Measurements from ENCODE around the gene MIF4GD.

MIF4GD gene

DNA sequence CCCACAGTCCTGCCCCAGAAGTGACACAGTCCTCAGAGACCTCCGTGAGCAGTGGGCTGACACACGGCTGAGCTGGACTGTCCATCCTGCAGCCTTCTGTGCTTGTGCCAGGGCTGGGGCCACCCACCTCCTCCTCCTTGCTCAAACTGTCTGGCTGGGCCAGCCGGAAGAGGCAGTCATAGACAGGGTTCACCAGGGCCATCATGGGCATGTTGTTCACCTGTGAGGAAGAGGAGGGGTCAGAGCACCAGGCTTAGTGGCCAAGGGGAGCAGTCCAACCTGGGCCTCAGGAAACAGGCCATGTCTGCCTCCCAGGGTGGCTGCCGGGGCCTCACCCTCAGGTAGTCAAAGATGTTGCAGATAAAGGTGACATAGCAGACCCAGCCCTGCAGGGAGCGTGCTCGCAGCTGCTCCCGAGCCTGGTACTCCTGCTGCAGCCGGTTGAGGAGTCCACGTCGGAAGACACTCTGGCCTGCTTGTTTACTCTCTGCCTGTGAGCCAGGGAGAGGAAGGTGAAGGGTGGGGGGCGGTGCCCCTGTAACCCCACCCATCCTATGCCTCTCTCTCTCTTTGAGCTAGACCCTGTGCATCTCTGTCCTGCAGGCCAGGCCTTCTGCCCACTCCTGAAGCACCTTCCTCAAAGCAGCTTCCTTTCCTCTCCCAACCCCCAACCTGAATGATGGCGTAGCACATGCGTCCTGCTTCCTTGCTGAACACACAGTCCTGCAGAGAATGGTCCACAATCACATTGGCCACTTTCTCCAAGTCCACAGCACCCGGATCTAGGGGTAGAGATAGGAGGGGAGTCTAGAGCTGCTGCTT lies 3.4 kb downstream of the MIF4GD start:
- TF ChIP-seq, protein P1, sequence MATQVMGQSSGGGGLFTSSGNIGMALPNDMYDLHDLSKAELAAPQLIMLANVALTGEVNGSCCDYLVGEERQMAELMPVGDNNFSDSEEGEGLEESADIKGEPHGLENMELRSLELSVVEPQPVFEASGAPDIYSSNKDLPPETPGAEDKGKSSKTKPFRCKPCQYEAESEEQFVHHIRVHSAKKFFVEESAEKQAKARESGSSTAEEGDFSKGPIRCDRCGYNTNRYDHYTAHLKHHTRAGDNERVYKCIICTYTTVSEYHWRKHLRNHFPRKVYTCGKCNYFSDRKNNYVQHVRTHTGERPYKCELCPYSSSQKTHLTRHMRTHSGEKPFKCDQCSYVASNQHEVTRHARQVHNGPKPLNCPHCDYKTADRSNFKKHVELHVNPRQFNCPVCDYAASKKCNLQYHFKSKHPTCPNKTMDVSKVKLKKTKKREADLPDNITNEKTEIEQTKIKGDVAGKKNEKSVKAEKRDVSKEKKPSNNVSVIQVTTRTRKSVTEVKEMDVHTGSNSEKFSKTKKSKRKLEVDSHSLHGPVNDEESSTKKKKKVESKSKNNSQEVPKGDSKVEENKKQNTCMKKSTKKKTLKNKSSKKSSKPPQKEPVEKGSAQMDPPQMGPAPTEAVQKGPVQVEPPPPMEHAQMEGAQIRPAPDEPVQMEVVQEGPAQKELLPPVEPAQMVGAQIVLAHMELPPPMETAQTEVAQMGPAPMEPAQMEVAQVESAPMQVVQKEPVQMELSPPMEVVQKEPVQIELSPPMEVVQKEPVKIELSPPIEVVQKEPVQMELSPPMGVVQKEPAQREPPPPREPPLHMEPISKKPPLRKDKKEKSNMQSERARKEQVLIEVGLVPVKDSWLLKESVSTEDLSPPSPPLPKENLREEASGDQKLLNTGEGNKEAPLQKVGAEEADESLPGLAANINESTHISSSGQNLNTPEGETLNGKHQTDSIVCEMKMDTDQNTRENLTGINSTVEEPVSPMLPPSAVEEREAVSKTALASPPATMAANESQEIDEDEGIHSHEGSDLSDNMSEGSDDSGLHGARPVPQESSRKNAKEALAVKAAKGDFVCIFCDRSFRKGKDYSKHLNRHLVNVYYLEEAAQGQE (IDR thresholded peaks at IDR 0.05; ENCODE audit: insufficient read depth in 1 of 2, low read depth in 2 of 2, low read length in 2 of 2): no peak
- TF ChIP-seq POLR2AphosphoS5 (IDR thresholded peaks at IDR 0.05; ENCODE audit: low read depth, low read length): no peak; the same call in 1 of the 2 replicates
- TF ChIP-seq SIN3A (IDR thresholded peaks at IDR 0.05; ENCODE audit: borderline replicate concordance, insufficient read depth, low read length): no peak
- TF ChIP-seq FOXP2 (optimal IDR thresholded peaks at IDR 0.05; ENCODE audit: borderline replicate concordance, extremely low read depth, extremely low read length, insufficient read depth): peak; percentile 20
- no peak for TF ChIP-seq TAF1 (IDR thresholded peaks at IDR 0.05; ENCODE audit: borderline replicate concordance, insufficient read depth, low read length)

DNA sequence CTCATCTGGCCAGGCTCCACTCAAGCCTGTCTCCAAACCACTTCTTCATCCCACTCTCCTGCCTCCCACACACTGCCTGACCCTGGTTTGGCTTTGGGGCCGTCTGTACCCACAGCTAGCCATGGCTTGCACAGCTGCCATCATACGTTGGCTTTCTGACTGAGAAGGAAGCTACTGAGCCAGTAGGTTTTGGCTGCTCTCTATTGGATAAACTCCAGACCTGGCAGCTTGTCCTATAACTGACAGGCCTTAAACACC lies 3.9 kb downstream of the MIF4GD start:
- TF ChIP-seq TAF1 (IDR thresholded peaks at IDR 0.05; ENCODE audit: borderline replicate concordance, insufficient read depth, low read length) (no peak), POLR2AphosphoS5 (IDR thresholded peaks at IDR 0.05; ENCODE audit: low read depth, low read length) (no peak), FOXP2 (optimal IDR thresholded peaks at IDR 0.05; ENCODE audit: borderline replicate concordance, extremely low read depth, extremely low read length, insufficient read depth) (no peak)
- TF ChIP-seq, protein P1 (IDR thresholded peaks at IDR 0.05; ENCODE audit: insufficient read depth in 1 of 2, low read depth in 2 of 2, low read length in 2 of 2): no peak

DNA sequence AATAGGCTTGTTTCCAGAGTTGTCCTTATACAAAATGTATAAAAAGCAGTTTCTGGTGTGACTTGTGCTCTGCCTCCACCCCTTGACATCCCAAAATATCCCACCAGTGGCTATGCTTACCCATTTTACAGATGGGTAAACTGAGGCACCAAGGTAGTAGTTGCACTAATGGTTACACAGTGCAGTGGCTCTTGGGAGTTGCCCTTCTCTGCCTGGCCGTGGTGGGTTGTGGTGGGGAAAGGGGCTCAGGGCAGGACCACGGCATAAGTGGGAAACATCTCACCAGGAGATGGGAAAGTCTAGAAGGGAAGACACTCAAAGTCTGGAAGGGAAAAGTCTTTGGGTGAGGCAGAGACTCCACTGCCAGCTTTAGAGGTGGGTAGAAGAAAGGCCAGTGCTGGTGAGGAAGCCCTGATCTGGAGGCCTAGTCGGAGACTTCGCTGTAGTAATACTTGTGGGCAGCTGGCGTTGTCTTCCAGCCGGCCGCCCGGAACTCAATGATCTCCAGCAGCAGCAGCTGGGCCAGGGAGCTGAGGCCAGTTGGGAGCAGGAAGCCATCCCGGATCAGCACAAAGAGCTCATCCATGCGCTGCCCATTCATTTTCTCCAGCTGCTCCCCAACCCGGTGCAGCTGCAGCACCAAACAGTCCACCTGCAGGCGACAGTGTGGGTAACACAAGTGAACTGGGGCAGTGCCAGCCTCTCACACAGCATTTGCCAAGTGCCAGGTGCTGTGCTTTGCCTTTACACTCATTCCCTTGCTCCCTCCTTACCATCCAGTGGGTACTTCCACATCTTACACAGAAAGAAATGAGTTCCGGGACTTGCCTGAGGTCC lies 4.5 kb downstream of the MIF4GD start:
- no peak for TF ChIP-seq FOXP2 (optimal IDR thresholded peaks at IDR 0.05; ENCODE audit: borderline replicate concordance, extremely low read depth, extremely low read length, insufficient read depth)
- TF ChIP-seq POLR2AphosphoS5 (IDR thresholded peaks at IDR 0.05; ENCODE audit: low read depth, low read length): no peak; the same call in 1 of the 2 replicates
- TF ChIP-seq SIN3A (IDR thresholded peaks at IDR 0.05; ENCODE audit: borderline replicate concordance, insufficient read depth, low read length): no peak
- TF ChIP-seq, protein P1 (IDR thresholded peaks at IDR 0.05; ENCODE audit: insufficient read depth in 1 of 2, low read depth in 2 of 2, low read length in 2 of 2): no peak
- TF ChIP-seq TAF1 (IDR thresholded peaks at IDR 0.05; ENCODE audit: borderline replicate concordance, insufficient read depth, low read length): no peak

DNA sequence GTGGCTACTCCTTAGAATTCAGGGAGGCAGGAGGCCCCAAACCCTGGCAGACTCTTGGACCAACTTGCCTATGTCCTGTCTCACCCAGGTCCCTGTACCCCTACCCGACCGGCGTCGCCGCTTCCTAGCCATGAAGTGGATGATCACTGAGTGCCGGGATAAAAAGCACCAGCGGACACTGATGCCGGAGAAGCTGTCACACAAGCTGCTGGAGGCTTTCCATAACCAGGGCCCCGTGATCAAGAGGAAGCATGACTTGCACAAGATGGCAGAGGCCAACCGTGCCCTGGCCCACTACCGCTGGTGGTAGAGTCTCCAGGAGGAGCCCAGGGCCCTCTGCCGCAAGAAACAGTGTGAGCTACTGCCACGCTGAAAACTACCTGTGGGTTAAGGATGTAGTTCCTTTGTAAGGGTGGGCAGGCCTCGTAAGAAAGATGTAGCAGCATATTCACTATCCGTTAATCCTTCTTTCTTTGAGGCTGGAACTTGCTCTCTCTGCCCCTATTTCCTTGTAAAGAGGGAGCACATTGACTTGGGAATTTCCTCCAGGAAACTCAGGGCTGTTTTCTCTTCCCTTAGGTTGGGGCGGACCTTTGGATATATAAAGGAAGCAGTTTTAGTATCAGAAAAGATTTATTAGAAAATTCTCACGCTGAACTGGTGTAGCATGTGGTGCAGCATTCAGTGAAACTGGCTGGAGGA lies 5.3 kb downstream of the MIF4GD start:
- TF ChIP-seq SIN3A (IDR thresholded peaks at IDR 0.05; ENCODE audit: borderline replicate concordance, insufficient read depth, low read length): no peak
- no peak for TF ChIP-seq FOXP2 (optimal IDR thresholded peaks at IDR 0.05; ENCODE audit: borderline replicate concordance, extremely low read depth, extremely low read length, insufficient read depth)
- TF ChIP-seq, protein P1 (IDR thresholded peaks at IDR 0.05; ENCODE audit: insufficient read depth in 1 of 2, low read depth in 2 of 2, low read length in 2 of 2): no peak

All from PFSK-1 (cell line).